GM21717 (cell line): Measurements from ENCODE around the gene FCRL4.
"Not testable (repeated sequence)": the region's sequence is repeated elsewhere in the genome, so short reads cannot be mapped to it uniquely, and the experiment has no call there.

Experiments used
- ATAC-seq: cut with Tn5 transposase; IDR thresholded peaks from one replicate; pipeline ENCODE4 v1.9.1; 2021; ENCODE audit warnings: mild to moderate bottlenecking, moderate library complexity; ENCODE audit not compliant: unreplicated experiment

Gene FCRL4

GRCh38 chr1:157551694-157552693 lies 45.9 kb downstream of the FCRL4 start, which contains the start of gene FCRL5:
Gene FCRL5, minus strand, starts transcription at chr1:157552515. Its CDS starts 153 bp downstream, at chr1:157552362.
- ATAC-seq: peak; percentile 80

GRCh38 chr1:157548081-157548480 lies 49.8 kb downstream of the FCRL4 start:
- ATAC-seq: not testable (repeated sequence)

GRCh38 chr1:157542676-157543075 lies 55.2 kb downstream of the FCRL4 start:
- ATAC-seq: no peak

GRCh38 chr1:157540852-157541251 lies 57.0 kb downstream of the FCRL4 start:
- no peak for ATAC-seq

GRCh38 chr1:157540160-157540748 lies 57.6 kb downstream of the FCRL4 start:
- ATAC-seq: no peak

GRCh38 chr1:157539568-157539967 lies 58.3 kb downstream of the FCRL4 start:
- ATAC-seq: no peak

GRCh38 chr1:157532569-157532968 lies 65.3 kb downstream of the FCRL4 start:
- no peak for ATAC-seq

GRCh38 chr1:157523774-157524493 lies 74.0 kb downstream of the FCRL4 start:
- ATAC-seq: peak; percentile 85
